Natural killer cell (primary cell): Measurements from ENCODE around the gene PARD3B. TPM values are rescaled to one million over a fixed set of nuclear protein-coding genes. Genes with fewer than 3 reads are reported as not detected.

ENCODE experiments used
- ATAC-seq, 3 donors: fragments of 150-1000 bp in 2 of 3; fragments of 200-7000 bp in 1 of 3; cut with Tn5 transposase; 1 replicate in 1 of 3; 2 replicates in 2 of 3; pipeline ENCODE4 v1.10.0; 2021; ENCODE audit warnings: mild to moderate bottlenecking in 2 of 3, moderate library complexity in 2 of 3
- DNase-seq, 2 donors: peaks; one replicate each; pipeline versions ENCODE4 v3.0.0 to v3.0.0-alpha.2; 2013 to 2021; ENCODE audit warnings: mixed read lengths in 1 of 2
- H3K27ac ChIP-seq: one replicate; pipeline ENCODE4 v1.5.1; 2013; ENCODE audit warnings: mild to moderate bottlenecking, low read length
- H3K27me3 ChIP-seq: one replicate; pipeline ENCODE4 v1.6.1; 2013; ENCODE audit warnings: low read length; ENCODE audit not compliant: control insufficient read depth, insufficient read depth
- H3K36me3 ChIP-seq: one replicate; pipeline ENCODE4 v1.6.1; 2013; ENCODE audit warnings: low read length; ENCODE audit not compliant: control insufficient read depth, insufficient read depth
- H3K4me1 ChIP-seq: one replicate; pipeline ENCODE4 v1.6.1; 2013; ENCODE audit warnings: low read length; ENCODE audit not compliant: control insufficient read depth, insufficient read depth
- H3K4me3 ChIP-seq: one replicate; pipeline ENCODE4 v1.5.1; 2013; ENCODE audit warnings: low read length
- H3K9me3 ChIP-seq: one replicate; pipeline ENCODE4 v1.6.1; 2013; ENCODE audit warnings: low read length; ENCODE audit not compliant: control insufficient read depth, insufficient read depth
- H3K27ac Mint-ChIP-seq, 2 donors: one replicate each; pipeline ENCODE4 v1.8.0; 2022; ENCODE audit warnings: mild to moderate bottlenecking in 2 of 2, mixed read lengths in 2 of 2, moderate library complexity in 1 of 2
- H3K27me3 Mint-ChIP-seq, 2 donors: one replicate each; pipeline ENCODE4 v1.8.0; 2022; ENCODE audit warnings: low read depth in 2 of 2, mixed read lengths in 2 of 2
- H3K36me3 Mint-ChIP-seq: one replicate; pipeline ENCODE4 v1.8.0; 2022; ENCODE audit warnings: mixed read lengths
- H3K4me1 Mint-ChIP-seq, 2 donors: one replicate each; pipeline ENCODE4 v1.8.0; 2022; ENCODE audit warnings: mixed read lengths in 2 of 2
- H3K4me3 Mint-ChIP-seq: one replicate; pipeline ENCODE4 v1.8.0; 2022; ENCODE audit warnings: mild to moderate bottlenecking, moderate library complexity, mixed read lengths
- H3K9me3 Mint-ChIP-seq, 2 donors: one replicate each; pipeline ENCODE4 v1.8.0; 2022; ENCODE audit warnings: mixed read lengths in 2 of 2
- CTCF ChIP-seq: fragments of 200-600 bp; IDR thresholded peaks from one replicate; pipeline ENCODE4 v1.8.0; 2022; ENCODE audit warnings: antibody characterized with exemption
- WGBS: methylation state at CpG from one replicate; pipeline ENCODE4 v1.1.7; 2013; ENCODE audit warnings: missing lambda C conversion rate; ENCODE audit not compliant: insufficient coverage; 5-methylcytosine and 5-hydroxymethylcytosine counted together
- intact Hi-C: fragments of 100-400 bp; cut with micrococcal nuclease; formaldehyde crosslinking; loops from one replicate; pipeline ENCODE4 v1.14.2; 2022
- total RNA-seq, 4 donors: library from RNA; stranded (reverse); fragments of 120-200 nt in 1 of 4; gene quantifications; one replicate each; pipeline versions ENCODE4 v1.2.3 to v1.2.4, GENCODE V29; 2013 to 2022

PARD3B gene
- total RNA-seq, 3 donors from 2014 or later (not counting 1 experiment from before 2014, with no cell fraction given): 0.13 to 0.45 TPM; not detected in 1

GRCh38 chr2:204967199-204967960 lies 422.1 kb downstream of the PARD3B start:
- peak; percentile 38 to 73 (median 63) for ATAC-seq
- intact Hi-C loops: no loop called here
- H3K4me3 ChIP-seq: no peak overlapping the region

DNA sequence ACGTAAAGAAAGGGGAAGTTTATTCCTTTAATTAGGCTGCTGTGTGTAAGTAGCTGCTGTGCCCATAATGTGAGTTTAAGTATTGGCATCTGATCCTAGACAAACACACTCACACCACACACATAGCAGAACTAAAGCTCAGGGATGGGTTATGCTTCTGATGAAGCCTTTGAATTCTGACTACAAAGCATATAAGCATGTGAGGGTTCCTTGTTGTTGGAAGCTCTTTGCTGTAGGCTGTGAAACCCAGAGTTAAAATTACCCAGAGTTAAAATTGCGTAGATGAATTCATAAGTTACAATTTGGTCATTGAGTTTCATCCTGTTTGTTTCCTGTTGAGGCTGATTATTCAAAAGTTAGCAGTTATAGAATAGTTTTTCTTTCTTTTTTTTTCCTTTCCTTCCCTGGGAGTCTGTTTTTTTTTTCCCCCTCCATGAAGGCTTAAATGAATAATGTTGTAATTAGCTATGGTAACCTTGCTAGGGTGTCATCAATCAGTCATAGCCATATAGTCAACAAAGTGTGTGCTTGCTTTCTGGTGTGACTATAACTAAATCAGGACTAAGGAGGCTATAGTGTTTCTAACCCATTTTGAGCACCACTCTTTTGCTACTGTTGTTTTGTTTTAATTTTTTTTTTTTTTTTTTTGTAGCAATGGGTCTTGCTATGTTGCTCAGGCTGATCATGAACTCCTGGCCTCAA lies 426.1 kb downstream of the PARD3B start:
- no peaks in the 10 kb centered on the region for H3K36me3 Mint-ChIP-seq
- ATAC-seq: no peak

More at GRCh38 chr2:204967199-204967960, 422.1 kb downstream of the PARD3B start:
- Histone ChIP-seq H3K27ac (peak overlapping the region; percentile 65), H3K9me3 (no peaks in the 10 kb centered on the region), H3K36me3 (no peaks in the 10 kb centered on the region), H3K27me3 (no peaks in the 10 kb centered on the region), H3K4me1 (peaks cover 18% of the 10 kb centered on the region)
- Mint-ChIP-seq H3K4me3 (peak overlapping the region; percentile 69), H3K4me1 (peaks cover 27 to 36% of the 10 kb centered on the region in 2 donors), H3K27ac (peak overlapping the region; percentile 51 to 83), H3K9me3 (peaks cover 0 to 2% of the 10 kb centered on the region in 2 donors), H3K27me3 (no peaks in the 10 kb centered on the region), H3K36me3 (no peaks in the 10 kb centered on the region)
- WGBS: 9% methylated on average over 7 of the region's 7 CpGs
- no peak for TF ChIP-seq CTCF
- DNase-seq: peak in 1 of 2 donors; percentile 74

GRCh38 chr2:204972161-204972560 lies 426.9 kb downstream of the PARD3B start:
- DNase-seq: no peak
- no peak for TF ChIP-seq CTCF
- Mint-ChIP-seq H3K27ac (no peak overlapping the region), H3K4me1 (peaks cover 27 to 37% of the 10 kb centered on the region in 2 donors), H3K36me3 (no peaks in the 10 kb centered on the region), H3K4me3 (no peak overlapping the region), H3K9me3 (peaks cover 0 to 2% of the 10 kb centered on the region in 2 donors), H3K27me3 (no peaks in the 10 kb centered on the region)
- H3K27me3 ChIP-seq: no peaks in the 10 kb centered on the region
- no peak overlapping the region for H3K27ac ChIP-seq
- H3K4me3 ChIP-seq: no peak overlapping the region
- no peak for ATAC-seq
- H3K4me1 ChIP-seq: peaks cover 15% of the 10 kb centered on the region
- intact Hi-C loops: no loop called here
- no peaks in the 10 kb centered on the region for H3K9me3 ChIP-seq
- no peaks in the 10 kb centered on the region for H3K36me3 ChIP-seq

More for the DNA sequence above, 426.1 kb downstream of the PARD3B start:
- Mint-ChIP-seq H3K27me3 (no peaks in the 10 kb centered on the region), H3K27ac (peak overlapping the region in 1 of 2 donors; percentile 40), H3K4me3 (no peak overlapping the region), H3K9me3 (peaks cover 0 to 2% of the 10 kb centered on the region in 2 donors), H3K4me1 (peaks cover 33 to 42% of the 10 kb centered on the region in 2 donors)
- Histone ChIP-seq H3K27ac (no peak overlapping the region), H3K27me3 (no peaks in the 10 kb centered on the region), H3K4me1 (peaks cover 18% of the 10 kb centered on the region), H3K36me3 (no peaks in the 10 kb centered on the region), H3K9me3 (no peaks in the 10 kb centered on the region), H3K4me3 (no peak overlapping the region)
- intact Hi-C loops: no loop called here
- TF ChIP-seq CTCF: no peak
- peak in 1 of 2 donors; percentile 53 for DNase-seq
- WGBS: 33% methylated on average over 1 of the region's 2 CpGs
